Measurements from ENCODE around the gene EP400.
A peak's percentile ranks its signal among the peaks of the same experiment; 100 is the strongest.

The EP400 gene

GRCh38 chr12:131917711-131918306, 31.9 kb upstream of the EP400 start:
- Mint-ChIP-seq H3K27ac (no peak overlapping the region), H3K9me3 (no peaks in the 10 kb centered on the region), H3K4me3 (no peak overlapping the region), H3K36me3 (peaks cover 7% of the 10 kb centered on the region), H3K4me1 (no peaks in the 10 kb centered on the region), H3K27me3 (no peaks in the 10 kb centered on the region)
- no peak for DNase-seq
- CTCF ChIA-PET = no interaction called here

- CTCF ChIA-PET = no interaction called here
- no peaks in the 10 kb centered on the region for H3K27me3 Mint-ChIP-seq
- H3K9me3 Mint-ChIP-seq = no peaks in the 10 kb centered on the region
- H3K27ac Mint-ChIP-seq = no peak overlapping the region
- H3K4me3 Mint-ChIP-seq = no peak overlapping the region
- H3K4me1 Mint-ChIP-seq = no peaks in the 10 kb centered on the region
- DNase-seq = no peak
- H3K36me3 Mint-ChIP-seq = peaks cover 7% of the 10 kb centered on the region
These were observed 31.3 kb upstream of the EP400 start for GRCh38 chr12:131918311-131919050.

- H3K4me3 Mint-ChIP-seq = no peak overlapping the region
- H3K9me3 Mint-ChIP-seq = no peaks in the 10 kb centered on the region
- no peaks in the 10 kb centered on the region for H3K4me1 Mint-ChIP-seq
- no peak overlapping the region for H3K27ac Mint-ChIP-seq
- no peak for DNase-seq
- no peaks in the 10 kb centered on the region for H3K27me3 Mint-ChIP-seq
- CTCF ChIA-PET = no interaction called here
- peaks cover 7% of the 10 kb centered on the region for H3K36me3 Mint-ChIP-seq
These were observed 30.7 kb upstream of the EP400 start for GRCh38 chr12:131919051-131919347.

- DNase-seq = no peak
- no peak overlapping the region for H3K4me3 Mint-ChIP-seq
- H3K27ac Mint-ChIP-seq = no peak overlapping the region
- no peaks in the 10 kb centered on the region for H3K9me3 Mint-ChIP-seq
- CTCF ChIA-PET = no interaction called here
- peaks cover 7% of the 10 kb centered on the region for H3K36me3 Mint-ChIP-seq
- H3K4me1 Mint-ChIP-seq = peaks cover 3% of the 10 kb centered on the region
- no peaks in the 10 kb centered on the region for H3K27me3 Mint-ChIP-seq
These were observed 30.2 kb upstream of the EP400 start for GRCh38 chr12:131919366-131920156.

GRCh38 chr12:131920157-131920508, 29.6 kb upstream of the EP400 start:
- H3K9me3 Mint-ChIP-seq = no peaks in the 10 kb centered on the region
- peaks cover 7% of the 10 kb centered on the region for H3K36me3 Mint-ChIP-seq
- H3K4me3 Mint-ChIP-seq = no peak overlapping the region
- no peak overlapping the region for H3K27ac Mint-ChIP-seq
- no peak for DNase-seq
- peaks cover 9% of the 10 kb centered on the region for H3K4me1 Mint-ChIP-seq
- H3K27me3 Mint-ChIP-seq = no peaks in the 10 kb centered on the region
- CTCF ChIA-PET = no interaction called here

GRCh38 chr12:131920902-131921840, 28.6 kb upstream of the EP400 start:
- H3K27me3 Mint-ChIP-seq = no peaks in the 10 kb centered on the region
- CTCF ChIA-PET = no interaction called here
- no peak overlapping the region for H3K27ac Mint-ChIP-seq

GRCh38 chr12:131921866-131922769, 27.6 kb upstream of the EP400 start:
- no peak for DNase-seq
- CTCF ChIA-PET = no interaction called here
- no peak overlapping the region for H3K4me3 Mint-ChIP-seq

More at GRCh38 chr12:131920902-131921840, 28.6 kb upstream of the EP400 start:
- H3K4me1 Mint-ChIP-seq = peaks cover 9% of the 10 kb centered on the region
- no peak for DNase-seq
- H3K4me3 Mint-ChIP-seq = no peak overlapping the region
- no peaks in the 10 kb centered on the region for H3K9me3 Mint-ChIP-seq
- peaks cover 7% of the 10 kb centered on the region for H3K36me3 Mint-ChIP-seq

GRCh38 chr12:131922772-131923171, 27.0 kb upstream of the EP400 start:
- Mint-ChIP-seq H3K27ac (no peak overlapping the region), H3K4me1 (peaks cover 12% of the 10 kb centered on the region), H3K27me3 (peaks cover 1% of the 10 kb centered on the region), H3K9me3 (no peaks in the 10 kb centered on the region), H3K4me3 (no peak overlapping the region), H3K36me3 (peaks cover 5% of the 10 kb centered on the region)
- CTCF ChIA-PET = no interaction called here
- no peak for DNase-seq

More at GRCh38 chr12:131921866-131922769, 27.6 kb upstream of the EP400 start:
- Mint-ChIP-seq H3K4me1 (peaks cover 9% of the 10 kb centered on the region), H3K9me3 (no peaks in the 10 kb centered on the region), H3K27ac (no peak overlapping the region), H3K36me3 (peaks cover 7% of the 10 kb centered on the region), H3K27me3 (no peaks in the 10 kb centered on the region)

GRCh38 chr12:131923260-131923659, 26.5 kb upstream of the EP400 start:
- CTCF ChIA-PET = no interaction called here
- no peak overlapping the region for H3K4me3 Mint-ChIP-seq

GRCh38 chr12:131927110-131928079, 22.3 kb upstream of the EP400 start:
- Mint-ChIP-seq H3K4me3 (peak overlapping the region; percentile 96), H3K27ac (peak overlapping the region; percentile 88)
- CTCF ChIA-PET = no interaction called here

More at GRCh38 chr12:131923260-131923659, 26.5 kb upstream of the EP400 start:
- no peak for DNase-seq
- H3K9me3 Mint-ChIP-seq = no peaks in the 10 kb centered on the region
- peaks cover 3% of the 10 kb centered on the region for H3K27me3 Mint-ChIP-seq
- H3K27ac Mint-ChIP-seq = no peak overlapping the region
- peaks cover 16% of the 10 kb centered on the region for H3K4me1 Mint-ChIP-seq
- H3K36me3 Mint-ChIP-seq = peaks cover 5% of the 10 kb centered on the region

GRCh38 chr12:131928080-131928710, 21.5 kb upstream of the EP400 start:
- peaks cover 7% of the 10 kb centered on the region for H3K27me3 Mint-ChIP-seq
- peaks cover 16% of the 10 kb centered on the region for H3K36me3 Mint-ChIP-seq
- no peaks in the 10 kb centered on the region for H3K9me3 Mint-ChIP-seq
- DNase-seq = no peak
- peak overlapping the region; percentile 88 for H3K27ac Mint-ChIP-seq
- CTCF ChIA-PET = no interaction called here
- peak overlapping the region; percentile 96 for H3K4me3 Mint-ChIP-seq
- peaks cover 35% of the 10 kb centered on the region for H3K4me1 Mint-ChIP-seq

More at GRCh38 chr12:131927110-131928079, 22.3 kb upstream of the EP400 start:
- Mint-ChIP-seq H3K36me3 (peaks cover 10% of the 10 kb centered on the region), H3K9me3 (no peaks in the 10 kb centered on the region), H3K27me3 (peaks cover 7% of the 10 kb centered on the region), H3K4me1 (peaks cover 31% of the 10 kb centered on the region)
- DNase-seq = no peak
